Measurements from ENCODE around the gene SLCO4A1.

Gene SLCO4A1

GRCh38 chr20:62686869-62687830 is 44.8 kb downstream of the SLCO4A1 start:
- DNase-seq (ENCODE audit: low spot score), result no peak

- DNase-seq (ENCODE audit: low spot score), result no peak
Observed at GRCh38 chr20:62688083-62688482, 45.8 kb downstream of the SLCO4A1 start.

DNA sequence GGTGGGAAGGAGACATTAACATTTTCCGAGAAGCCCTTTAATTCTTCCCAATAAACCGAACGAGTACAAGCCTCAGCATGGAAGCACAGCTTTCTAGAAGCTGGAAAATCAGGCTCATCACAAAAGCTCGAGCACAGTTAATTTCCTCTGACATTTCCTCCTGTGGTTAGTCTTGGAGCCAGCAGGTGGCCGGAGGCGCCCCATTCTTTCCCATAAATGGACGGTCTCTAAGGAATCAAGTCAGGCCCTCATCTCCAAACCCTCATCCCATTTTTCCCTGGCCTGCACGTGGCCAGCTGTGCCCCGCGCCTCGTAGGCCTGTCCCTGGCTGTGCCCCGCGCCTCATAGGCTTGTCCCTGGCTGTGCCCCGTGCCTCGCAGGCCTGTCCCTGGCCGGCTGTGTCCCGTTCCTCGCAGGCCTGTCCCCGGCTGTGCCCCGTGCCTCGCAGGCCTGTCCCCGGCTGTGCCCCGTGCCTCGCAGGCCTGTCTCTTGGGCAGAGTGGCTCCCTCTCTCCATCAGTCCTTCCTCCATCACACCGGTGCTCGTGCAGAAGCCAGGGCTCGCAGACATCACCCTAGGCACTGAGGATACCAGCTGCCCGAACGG is 46.7 kb downstream of the SLCO4A1 start:
- no peak for DNase-seq (ENCODE audit: low spot score)

- no peak for DNase-seq (ENCODE audit: low spot score)
Observed at GRCh38 chr20:62689861-62690260, 47.6 kb downstream of the SLCO4A1 start.

DNA sequence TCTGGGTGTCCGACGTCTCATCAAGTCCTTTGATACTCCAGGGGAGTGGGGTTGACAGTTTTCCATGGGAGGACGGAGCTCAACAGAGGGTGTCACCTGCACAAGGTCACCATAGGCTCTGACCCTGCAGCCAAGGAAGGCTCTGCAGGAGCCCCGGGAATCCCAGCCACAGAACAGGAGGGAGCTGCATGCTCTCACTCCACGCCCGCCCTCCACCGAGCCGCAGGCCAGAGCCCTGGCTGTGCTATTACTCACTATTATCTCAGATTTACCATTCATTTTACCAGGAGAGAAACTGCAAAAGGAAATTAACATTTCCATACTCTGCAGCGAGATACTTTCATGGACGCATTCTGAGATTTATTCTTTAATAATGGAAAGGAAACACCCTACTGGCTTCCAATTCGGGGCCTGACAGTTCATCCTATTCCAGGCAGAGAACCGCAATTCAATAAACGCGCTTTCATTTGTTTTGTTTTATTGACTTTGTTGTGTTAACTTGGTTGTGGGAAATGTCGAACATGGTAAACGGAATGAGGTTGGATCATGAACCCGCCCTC is 48.0 kb downstream of the SLCO4A1 start:
- DNase-seq (ENCODE audit: low spot score), result no peak

DNA sequence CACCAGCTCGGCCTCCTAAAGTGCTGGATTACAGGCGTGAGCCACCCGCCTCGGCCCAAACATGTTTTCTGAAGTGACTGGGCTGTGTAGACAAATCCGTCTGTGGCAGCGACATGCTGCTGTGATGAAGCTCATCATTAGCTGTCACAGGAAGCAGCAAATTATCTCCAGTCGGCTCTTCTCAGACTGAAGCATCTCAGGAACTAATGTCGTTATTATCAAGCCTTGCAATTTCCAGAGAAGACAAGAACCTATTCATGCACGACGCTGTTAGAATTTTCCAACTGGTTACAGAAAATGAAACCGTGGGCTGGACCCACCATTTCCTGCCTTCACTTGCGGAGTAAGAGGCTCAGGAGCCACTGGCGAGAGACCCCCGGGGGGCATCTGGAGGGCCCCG is 49.2 kb downstream of the SLCO4A1 start:
- DNase-seq (ENCODE audit: low spot score), result no peak

DNA sequence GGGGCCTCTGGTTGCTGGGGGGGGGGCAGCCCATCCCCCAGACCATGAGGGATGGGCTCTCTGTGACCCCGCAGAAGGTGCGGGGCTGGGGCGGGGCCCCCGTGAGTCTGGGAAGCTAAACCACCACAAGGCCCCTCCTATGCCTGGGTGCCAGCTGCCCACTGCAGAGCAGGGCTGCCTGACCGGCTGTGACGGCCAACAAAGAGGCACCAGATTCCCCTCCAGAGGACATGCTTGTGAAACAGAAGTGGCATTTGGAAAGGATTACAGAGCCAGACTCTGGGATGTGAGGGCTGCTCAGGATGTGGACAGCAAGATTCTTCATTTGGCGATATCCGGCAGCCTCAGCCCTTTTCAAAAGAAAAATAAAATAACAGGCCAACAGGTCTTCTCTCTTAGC is 49.9 kb downstream of the SLCO4A1 start:
- DNase-seq (ENCODE audit: low spot score), result no peak

- no peak for DNase-seq (ENCODE audit: low spot score)
Observed at GRCh38 chr20:62692801-62693523, 50.7 kb downstream of the SLCO4A1 start.

DNA sequence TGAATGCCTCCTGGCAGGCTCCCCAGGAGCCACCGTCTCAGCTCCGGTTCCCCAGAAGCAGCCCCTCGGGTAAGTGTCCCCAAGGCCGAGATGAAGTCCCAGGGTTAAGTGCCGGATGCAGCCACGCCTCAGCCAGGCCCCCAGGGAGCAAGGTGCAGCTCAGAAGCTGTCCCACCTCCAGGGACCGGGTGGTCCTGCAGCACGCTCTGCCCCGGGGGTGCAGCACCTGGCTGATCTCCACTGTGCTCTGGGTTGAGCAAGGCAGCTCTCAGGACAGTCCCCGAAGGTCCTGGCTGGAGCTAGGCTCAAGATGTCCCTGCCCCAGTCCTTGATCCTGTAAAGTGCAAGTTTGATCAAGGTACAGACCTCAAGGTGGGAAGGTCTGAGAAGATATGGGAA is 51.2 kb downstream of the SLCO4A1 start:
- DNase-seq (ENCODE audit: low spot score), result no peak

- no peak for DNase-seq (ENCODE audit: low spot score)
Observed at GRCh38 chr20:62694106-62694505, 51.8 kb downstream of the SLCO4A1 start.

GRCh38 chr20:62694868-62695267 is 52.6 kb downstream of the SLCO4A1 start:
- no peak for DNase-seq (ENCODE audit: low spot score)

DNA sequence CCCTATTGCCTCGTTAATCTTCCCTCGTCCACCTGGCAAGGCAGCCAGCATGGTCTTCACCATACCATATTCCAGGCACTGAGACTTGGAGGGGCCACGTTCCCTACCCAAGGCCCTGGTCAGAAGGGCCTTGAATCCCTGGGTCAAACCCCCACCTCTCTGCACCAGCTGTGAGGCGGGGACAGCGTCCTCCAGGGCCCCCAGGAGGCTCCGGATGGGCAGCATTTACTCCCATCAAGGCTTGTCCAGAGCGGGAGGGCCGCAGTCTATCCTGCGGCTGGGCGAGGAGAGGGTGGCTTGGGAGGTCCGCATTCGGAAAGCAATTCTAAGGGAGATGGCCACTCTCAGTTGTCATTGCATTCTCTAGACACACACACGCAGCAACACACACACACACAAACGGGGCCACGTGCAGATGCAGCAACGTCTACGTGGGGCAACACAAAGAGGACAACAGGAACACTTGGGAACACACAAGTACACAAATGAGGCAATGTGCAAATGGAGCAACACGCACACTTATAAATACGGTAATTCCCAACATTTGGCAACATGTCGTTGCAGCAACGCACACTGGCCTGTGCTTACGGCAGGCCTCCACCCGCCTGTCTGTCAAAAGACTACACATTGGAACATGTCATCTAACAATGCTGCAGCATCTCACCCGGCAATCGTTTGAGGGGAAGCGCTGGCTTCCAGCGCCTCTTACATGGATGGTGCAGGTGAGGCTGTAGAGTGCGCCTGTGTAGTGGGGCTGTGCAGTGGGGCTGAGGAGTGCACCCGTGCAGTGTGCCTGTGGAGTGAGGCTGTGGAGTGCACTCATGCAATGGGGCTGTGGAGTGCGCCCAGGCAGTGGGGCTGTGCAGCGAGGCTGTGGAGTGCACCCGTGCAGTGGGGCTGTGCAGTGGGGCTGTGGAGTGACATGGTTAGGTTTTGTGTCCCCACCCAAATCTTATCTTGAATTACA is 53.4 kb downstream of the SLCO4A1 start:
- DNase-seq (ENCODE audit: low spot score), result no peak

DNA sequence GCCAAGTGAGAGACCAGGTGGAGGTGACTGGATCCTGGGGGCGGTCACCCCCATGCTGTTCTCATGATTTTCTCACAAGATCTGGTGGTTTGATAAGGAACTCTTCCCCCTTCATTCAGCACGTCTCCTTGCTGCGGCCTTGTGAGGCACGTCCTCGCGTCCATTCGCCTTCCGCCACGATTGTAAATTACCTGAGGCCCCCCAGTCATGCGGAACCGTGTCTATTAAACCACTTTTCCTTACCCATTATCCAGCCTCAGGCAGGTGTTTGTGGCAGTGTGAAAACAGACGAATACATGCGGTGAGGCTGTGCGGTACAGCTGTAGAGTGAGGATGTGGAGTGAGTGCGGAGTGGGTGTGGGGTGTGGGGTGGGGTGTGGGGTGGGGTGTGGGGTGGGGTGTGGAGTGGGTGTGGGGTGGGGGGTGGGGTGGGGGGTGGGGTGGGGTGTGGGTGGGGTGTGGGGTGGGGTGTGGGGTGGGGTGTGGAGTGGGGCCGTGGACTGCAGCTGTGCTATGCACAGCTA is 54.2 kb downstream of the SLCO4A1 start:
- no peak for DNase-seq (ENCODE audit: low spot score)

DNA sequence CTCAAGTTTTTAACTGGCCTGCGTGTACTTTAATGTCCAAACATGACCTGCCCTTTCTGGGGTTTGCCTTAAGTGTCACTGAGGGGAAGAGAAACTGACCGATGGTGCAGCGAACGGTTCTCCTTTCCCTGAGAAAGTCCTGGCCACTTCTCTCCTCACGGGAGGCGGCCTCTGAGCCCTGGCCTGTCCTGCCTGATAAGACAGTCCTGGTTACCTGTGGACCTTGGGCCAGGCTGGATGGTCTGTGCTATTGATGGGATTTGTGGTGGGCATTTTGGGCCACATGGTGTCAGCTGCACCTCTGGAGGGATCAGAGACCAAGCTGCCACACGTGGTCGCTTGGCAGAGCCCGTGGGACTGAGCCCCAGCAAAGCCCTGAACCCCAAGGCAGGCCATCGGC is 54.7 kb downstream of the SLCO4A1 start:
- no peak for DNase-seq (ENCODE audit: low spot score)

DNA sequence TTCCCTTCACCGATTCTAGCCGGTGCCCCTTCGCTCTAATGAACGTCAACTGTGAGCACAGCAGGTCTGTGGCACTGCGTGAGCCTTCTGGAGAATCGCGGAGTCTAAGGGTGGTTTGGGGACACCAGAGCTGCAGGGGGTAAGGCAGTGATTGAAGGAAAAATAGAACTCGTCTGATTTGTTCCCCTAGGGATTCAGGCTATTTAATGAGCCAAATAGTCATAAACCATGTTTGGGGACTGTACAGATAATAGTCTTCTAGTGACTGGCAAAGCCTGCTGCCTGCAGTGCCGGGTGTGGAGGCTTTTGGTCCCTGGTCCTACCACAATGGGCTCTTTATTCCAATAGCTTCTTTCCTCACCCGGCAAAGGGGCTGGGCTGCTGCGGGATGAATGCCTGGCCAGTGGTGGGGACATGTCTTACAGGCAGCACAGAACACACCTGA is 55.2 kb downstream of the SLCO4A1 start:
- DNase-seq (ENCODE audit: low spot score), result no peak

- DNase-seq (ENCODE audit: low spot score), result no peak
Observed at GRCh38 chr20:62698231-62698630, 55.9 kb downstream of the SLCO4A1 start.

DNA sequence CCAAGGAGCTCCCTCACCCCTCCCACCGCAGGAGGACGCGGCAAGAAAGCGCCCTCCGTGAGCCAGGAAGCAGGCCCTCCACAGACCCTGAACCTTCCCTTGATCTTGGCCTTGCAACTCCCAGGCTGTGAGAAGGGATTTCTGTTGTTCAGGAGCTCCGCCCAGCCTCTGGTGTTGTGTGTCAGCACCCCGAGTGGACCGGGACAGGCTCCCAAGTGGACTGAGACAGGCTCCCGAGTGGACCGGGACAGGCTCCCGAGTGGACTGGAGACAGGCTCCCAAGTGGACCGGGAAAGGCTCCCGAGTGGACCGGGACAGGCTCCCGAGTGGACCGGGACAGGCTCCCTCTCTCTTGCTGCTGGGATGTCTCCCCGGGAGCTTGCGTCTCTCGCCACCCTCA is 57.0 kb downstream of the SLCO4A1 start:
- DNase-seq (ENCODE audit: low spot score), result no peak

- no peak for DNase-seq (ENCODE audit: low spot score)
Observed at GRCh38 chr20:62699741-62700140, 57.4 kb downstream of the SLCO4A1 start.

DNA sequence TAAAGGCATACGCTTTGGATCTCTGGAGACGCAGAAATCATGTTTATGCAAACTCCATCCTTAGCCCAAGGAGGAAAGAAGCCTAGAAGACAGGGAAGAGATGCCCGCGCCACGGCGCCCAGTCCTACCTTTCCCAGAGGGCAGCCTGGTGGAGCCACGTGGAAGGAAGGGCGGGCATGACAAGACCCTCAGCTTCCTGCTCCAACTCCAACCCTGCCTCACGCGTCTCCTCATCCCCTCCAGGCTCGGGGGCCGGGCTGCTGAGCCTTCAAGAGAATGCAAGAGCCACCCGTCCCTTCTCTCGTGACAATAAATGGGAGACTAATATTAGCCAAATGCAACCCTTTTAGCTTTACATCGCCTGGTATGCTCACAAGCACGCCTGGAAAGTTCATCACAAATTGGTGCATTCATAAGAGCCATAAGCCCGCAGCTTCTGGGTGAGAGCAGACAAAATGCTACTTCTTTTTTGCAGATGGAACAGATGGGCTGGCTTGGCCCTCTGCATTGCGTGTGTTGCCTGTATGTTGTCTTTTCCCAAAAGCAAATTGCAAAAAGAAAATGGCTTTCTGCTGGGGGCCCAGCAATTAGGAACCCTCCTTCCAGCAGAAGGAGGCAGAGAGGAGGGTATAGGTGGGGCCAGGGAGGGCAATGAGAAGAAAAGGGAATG is 58.1 kb downstream of the SLCO4A1 start:
- DNase-seq (ENCODE audit: low spot score), result no peak
